WTC11 (cell line): Measurements from ENCODE around the gene ADCY1.

Experiments
- CBFB ChIP-seq: sonication (generic); formaldehyde crosslinking; IDR thresholded peaks from 2 replicates; pipeline ENCODE4 v1.8.1; 2022; ENCODE audit warnings: mild to moderate bottlenecking, low read depth, missing genetic modification reagents
- CREM ChIP-seq: sonication (generic); formaldehyde crosslinking; IDR thresholded peaks from 2 replicates; pipeline ENCODE4 v1.8.1; 2022; ENCODE audit warnings: mild to moderate bottlenecking, missing genetic modification reagents, moderate library complexity
- CTCF ChIP-seq: fragments of 200-600 bp; IDR thresholded peaks from 2 replicates; pipeline ENCODE4 v1.8.0; 2022; ENCODE audit warnings: antibody characterized with exemption
- E2F1 ChIP-seq: sonication (generic); formaldehyde crosslinking; IDR thresholded peaks from 2 replicates; pipeline ENCODE4 v1.8.0; 2022; ENCODE audit warnings: mild to moderate bottlenecking, missing genetic modification reagents
- SP1 ChIP-seq: sonication (generic); formaldehyde crosslinking; conservative IDR thresholded peaks from 2 replicates; pipeline ENCODE4 v1.8.1; 2022; ENCODE audit warnings: missing genetic modification reagents
- ZBTB43 ChIP-seq: sonication (generic); formaldehyde crosslinking; IDR thresholded peaks from 2 replicates; pipeline ENCODE4 v1.8.1; 2023; ENCODE audit warnings: mild to moderate bottlenecking, missing genetic modification reagents
- ZMAT4 ChIP-seq: fragments of 250-450 bp; sonication (Bioruptor Pico); IDR thresholded peaks from 2 replicates; pipeline ENCODE4 v1.9.0; 2021; ENCODE audit warnings: mild to moderate bottlenecking
- ZNF232 ChIP-seq: sonication (generic); formaldehyde crosslinking; IDR thresholded peaks from 2 replicates; pipeline ENCODE4 v1.8.0; 2022; ENCODE audit warnings: mild to moderate bottlenecking, missing genetic modification reagents
- TF ChIP-seq, protein P1 (sequence below): sonication (generic); formaldehyde crosslinking; IDR thresholded peaks from 2 replicates; pipeline ENCODE4 v1.8.1; 2023; ENCODE audit warnings: mild to moderate bottlenecking, missing genetic modification reagents, borderline replicate concordance
- TF ChIP-seq, protein P2 (sequence below): sonication (generic); formaldehyde crosslinking; conservative IDR thresholded peaks from 2 replicates; pipeline ENCODE4 v1.8.1; 2022; ENCODE audit warnings: mild to moderate bottlenecking, missing genetic modification reagents
- TF ChIP-seq, protein P3 (sequence below): sonication (generic); formaldehyde crosslinking; IDR thresholded peaks from 2 replicates; pipeline ENCODE4 v1.8.1; 2023; ENCODE audit warnings: mild to moderate bottlenecking, missing genetic modification reagents, moderate library complexity

DNA sequence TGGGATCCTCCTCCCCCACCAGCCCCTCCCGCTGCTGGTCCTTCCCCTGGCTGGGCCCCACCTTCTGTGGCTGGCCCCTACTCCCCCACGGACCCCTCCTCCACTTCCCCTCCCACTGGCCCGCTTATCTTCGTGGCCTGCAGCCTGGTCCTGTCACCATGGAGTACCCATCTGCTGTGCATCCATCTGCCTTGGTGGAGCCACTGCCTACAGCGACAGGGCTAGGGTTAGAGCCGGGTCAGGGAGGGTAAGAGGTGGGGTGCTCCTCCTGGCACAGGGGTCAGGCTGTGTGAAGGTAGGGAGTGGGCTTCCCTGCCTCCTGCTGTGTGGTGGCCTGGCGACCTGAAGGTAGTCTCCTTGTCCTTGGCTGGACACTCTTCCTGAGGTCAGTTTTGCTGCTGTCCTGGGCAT, 5.2 kb downstream of the ADCY1 start:
- TF ChIP-seq CTCF: no peak
- TF ChIP-seq ZNF232 (CRISPR knock-in tag): no peak
- no peak for TF ChIP-seq SP1 (CRISPR knock-in tag)
- TF ChIP-seq CREM (CRISPR knock-in tag): no peak
- no peak for TF ChIP-seq ZMAT4 (CRISPR knock-in tag)
- TF ChIP-seq, protein P1, sequence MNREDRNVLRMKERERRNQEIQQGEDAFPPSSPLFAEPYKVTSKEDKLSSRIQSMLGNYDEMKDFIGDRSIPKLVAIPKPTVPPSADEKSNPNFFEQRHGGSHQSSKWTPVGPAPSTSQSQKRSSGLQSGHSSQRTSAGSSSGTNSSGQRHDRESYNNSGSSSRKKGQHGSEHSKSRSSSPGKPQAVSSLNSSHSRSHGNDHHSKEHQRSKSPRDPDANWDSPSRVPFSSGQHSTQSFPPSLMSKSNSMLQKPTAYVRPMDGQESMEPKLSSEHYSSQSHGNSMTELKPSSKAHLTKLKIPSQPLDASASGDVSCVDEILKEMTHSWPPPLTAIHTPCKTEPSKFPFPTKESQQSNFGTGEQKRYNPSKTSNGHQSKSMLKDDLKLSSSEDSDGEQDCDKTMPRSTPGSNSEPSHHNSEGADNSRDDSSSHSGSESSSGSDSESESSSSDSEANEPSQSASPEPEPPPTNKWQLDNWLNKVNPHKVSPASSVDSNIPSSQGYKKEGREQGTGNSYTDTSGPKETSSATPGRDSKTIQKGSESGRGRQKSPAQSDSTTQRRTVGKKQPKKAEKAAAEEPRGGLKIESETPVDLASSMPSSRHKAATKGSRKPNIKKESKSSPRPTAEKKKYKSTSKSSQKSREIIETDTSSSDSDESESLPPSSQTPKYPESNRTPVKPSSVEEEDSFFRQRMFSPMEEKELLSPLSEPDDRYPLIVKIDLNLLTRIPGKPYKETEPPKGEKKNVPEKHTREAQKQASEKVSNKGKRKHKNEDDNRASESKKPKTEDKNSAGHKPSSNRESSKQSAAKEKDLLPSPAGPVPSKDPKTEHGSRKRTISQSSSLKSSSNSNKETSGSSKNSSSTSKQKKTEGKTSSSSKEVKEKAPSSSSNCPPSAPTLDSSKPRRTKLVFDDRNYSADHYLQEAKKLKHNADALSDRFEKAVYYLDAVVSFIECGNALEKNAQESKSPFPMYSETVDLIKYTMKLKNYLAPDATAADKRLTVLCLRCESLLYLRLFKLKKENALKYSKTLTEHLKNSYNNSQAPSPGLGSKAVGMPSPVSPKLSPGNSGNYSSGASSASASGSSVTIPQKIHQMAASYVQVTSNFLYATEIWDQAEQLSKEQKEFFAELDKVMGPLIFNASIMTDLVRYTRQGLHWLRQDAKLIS (CRISPR knock-in tag): no peak
- TF ChIP-seq, protein P2, sequence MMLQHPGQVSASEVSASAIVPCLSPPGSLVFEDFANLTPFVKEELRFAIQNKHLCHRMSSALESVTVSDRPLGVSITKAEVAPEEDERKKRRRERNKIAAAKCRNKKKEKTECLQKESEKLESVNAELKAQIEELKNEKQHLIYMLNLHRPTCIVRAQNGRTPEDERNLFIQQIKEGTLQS (CRISPR knock-in tag): no peak
- no peak for TF ChIP-seq E2F1 (CRISPR knock-in tag)
- no peak for TF ChIP-seq ZBTB43
- TF ChIP-seq CBFB (CRISPR knock-in tag): no peak
- TF ChIP-seq, protein P3, sequence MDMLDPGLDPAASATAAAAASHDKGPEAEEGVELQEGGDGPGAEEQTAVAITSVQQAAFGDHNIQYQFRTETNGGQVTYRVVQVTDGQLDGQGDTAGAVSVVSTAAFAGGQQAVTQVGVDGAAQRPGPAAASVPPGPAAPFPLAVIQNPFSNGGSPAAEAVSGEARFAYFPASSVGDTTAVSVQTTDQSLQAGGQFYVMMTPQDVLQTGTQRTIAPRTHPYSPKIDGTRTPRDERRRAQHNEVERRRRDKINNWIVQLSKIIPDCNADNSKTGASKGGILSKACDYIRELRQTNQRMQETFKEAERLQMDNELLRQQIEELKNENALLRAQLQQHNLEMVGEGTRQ (CRISPR knock-in tag): no peak
